NCI-H2171 treated with DMSO at 0.1 percent for 48 hours (cell line): Measurements from ENCODE around the gene DIRAS3.
"Not testable (repeated sequence)": the region's sequence is repeated elsewhere in the genome, so short reads cannot be mapped to it uniquely, and the experiment has no call there.

Experiments
- DNase-seq: peaks from one replicate; lab custom pipeline; 2025; lab: John Stamatoyannopoulos, UW

The DIRAS3 gene

DNA sequence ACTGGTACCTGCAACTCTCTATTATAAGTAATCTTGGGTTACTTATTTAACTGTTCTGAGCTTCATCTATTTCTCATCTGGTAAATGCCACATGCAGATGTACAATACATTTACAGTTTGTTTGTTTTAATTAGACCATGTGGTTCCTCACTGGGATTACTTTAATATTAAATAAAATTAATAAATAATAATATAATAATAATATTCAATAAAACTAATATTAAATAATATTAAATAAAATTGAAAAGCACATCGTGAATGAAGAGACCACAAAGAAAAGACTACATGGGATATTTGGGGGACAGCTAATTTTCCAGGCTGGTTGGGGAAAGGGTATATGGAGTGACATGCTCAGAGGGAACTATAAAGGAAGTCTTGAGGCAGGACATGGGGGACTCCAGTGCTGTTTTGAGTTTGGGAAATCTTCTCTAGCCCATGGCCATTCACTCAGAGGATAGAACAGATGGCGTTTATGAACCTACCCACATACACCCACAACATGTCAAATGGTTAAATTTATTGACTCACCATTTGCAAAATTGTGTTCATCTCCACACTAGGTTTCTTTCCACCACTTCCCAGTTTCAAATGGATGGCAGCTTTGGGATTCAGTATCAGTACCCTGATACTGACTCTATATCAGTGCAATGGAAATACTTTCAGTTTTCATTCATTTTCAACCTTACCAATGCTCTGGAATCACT lies 25.6 kb downstream of the DIRAS3 start:
- DNase-seq = peak; percentile 12

DNA sequence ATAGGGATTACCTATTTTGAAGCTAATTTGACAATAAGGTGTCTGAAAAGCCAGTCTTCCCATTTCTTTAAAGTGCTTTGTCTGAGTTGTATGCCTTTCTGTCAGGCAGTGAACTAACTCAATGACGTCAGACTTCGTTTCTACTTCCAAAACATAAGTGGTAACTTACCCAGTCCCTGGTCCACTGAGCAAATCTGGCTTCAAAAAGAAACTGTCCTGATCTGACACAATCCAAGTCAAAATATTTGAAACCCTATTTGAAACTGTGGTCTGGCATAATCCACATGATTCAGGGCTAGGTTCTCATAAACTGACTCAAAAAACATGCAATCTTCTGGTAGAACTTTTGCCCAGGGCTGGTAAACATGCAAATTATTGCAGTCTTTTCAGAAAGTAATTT lies 34.0 kb downstream of the DIRAS3 start:
- no peak for DNase-seq

DNA sequence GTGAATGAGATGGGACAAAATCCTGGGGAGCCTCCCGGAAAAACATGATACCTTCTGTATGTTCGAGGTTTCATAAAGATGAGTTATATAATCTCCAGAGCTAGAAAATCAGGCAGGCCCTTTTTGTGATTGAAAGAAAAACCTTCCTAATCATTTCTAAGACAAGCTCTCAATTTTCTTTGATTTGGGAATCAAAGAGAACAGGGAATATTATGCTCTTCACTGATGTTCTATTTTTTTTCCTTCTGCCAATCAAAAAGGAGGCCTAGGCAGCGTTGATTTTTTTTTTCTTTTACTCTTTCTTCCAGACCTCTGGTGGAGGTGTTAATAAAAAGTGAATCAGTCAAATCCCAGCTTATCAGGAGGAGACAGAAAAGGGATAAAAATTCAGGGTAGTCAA lies 34.5 kb downstream of the DIRAS3 start:
- DNase-seq = no peak

DNA sequence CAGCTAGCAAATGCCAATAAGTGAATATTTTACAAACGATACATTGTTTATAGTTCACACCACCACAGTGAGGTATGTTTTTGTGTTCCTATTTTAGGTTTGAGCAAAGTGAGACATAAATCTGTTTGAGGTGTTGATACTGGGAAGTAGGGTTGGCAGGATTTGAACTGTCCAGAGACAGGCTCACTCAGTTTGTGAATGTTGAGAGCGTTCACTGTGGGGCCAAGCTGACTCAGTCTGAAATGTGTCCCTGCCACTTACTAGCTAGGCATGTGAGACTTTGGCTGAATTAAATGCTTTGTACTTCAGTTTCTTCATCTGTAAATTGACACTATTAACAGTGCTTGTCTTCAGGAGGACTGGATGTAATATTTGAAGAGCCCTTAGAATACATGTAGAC lies 35.1 kb downstream of the DIRAS3 start:
- no peak for DNase-seq

DNA sequence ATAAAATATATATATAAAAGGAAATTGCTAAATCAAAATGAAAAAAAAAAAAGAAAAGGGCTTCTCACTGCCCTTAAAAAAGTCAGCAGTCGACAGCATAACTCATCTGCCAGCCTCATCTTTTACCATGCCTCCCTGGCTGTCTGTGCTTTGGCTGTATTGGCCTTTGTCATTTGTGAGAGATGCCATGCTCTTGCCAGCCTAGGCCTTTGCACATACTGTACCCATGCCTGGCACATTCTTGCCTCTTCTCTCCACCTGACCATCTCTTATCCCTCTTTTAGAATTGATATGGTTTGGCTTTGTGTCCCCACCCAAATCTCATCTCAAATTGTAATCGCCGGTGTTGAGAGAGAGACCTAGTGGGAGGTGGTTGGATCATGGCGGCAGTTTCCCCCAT lies 37.1 kb downstream of the DIRAS3 start:
- no peak for DNase-seq

DNA sequence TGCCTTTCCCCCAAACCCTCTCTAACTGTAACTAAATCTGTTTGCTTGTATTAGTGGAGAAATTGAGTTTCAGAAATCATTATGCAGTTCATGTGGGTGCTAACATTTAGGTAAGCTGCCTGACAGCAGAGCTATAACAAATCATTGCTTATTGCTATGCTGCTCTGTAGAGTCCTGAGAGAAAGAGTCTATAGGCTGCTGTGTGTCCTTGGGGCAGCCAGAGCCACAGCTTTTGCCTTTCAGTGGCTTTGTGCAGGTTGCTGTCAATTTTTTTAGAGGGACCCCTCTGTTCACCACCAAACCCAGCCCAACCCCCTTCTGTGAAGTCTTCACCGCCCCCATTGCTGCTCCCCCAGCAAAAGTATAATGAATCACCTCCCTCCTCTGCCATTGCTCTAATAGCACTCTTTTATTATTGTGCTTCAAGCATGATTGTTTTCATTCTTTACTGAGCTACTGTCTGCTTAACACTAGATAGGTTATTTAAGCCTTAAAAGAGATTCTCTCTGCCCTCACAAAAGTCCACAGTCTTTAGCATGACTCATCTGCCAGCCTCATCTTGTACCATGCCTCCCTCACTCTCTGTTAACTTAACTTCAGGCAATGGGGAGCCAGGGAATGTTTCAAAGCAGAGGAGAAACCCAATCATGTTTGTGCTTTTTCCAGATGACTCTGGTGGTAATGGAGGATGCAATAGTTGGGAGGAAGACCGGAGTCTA lies 38.6 kb downstream of the DIRAS3 start:
- no peak for DNase-seq

DNA sequence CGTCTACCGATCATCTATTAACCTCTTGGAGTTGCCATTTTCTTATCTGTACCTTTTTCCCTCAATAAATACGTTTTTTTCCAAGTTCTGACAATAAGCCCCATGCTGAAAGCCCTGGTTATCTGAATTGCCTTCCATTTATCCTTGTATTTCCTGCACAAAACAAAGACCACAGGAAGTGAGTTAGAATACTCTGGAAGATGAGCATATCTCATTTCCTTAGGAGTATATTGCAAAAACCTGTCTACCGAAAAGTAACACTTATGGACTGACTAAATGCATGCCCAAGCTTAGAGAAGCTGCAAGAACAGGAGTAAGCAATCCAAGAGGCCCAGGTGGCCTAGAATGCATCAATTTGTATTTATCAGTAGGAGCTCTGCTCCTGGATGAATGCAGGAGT lies 39.9 kb downstream of the DIRAS3 start:
- no peak for DNase-seq

DNA sequence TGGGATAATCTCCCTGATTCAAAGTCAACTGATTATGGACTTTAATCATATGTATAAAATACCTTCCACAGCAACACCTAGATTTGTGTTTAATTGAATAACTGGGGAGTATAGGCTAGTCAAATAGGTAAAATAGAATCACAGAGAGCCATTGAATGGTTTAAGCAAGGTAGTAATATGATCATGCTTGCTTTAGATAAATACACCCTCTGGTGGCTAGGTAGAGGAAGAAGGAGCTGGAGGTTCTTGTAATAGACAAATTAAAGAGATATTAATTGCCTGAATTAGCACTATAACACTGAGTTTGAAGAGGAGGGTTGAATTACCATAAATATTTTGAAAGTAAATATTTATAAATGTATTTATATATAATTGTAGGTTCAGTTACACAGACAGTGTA lies 40.3 kb downstream of the DIRAS3 start:
- peak; percentile 62 for DNase-seq

DNA sequence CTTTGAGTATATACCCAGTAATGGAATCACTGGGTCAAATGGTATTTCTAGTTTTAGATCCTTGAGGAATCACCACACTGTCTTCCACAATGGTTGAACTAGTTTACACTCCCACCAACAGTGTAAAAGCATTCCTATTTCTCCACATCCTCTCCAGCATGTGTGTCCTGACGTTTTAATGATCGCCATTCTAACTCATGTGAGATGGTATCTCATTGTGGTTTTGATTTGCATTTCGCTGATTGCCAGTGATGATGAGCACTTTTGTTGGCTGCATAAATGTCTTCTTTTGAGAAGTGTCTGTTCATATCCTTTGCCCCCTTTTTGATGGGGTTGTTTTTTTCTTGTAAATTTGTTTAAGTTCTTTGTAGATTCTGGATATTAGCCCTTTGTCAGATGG lies 46.8 kb downstream of the DIRAS3 start:
- DNase-seq = not testable (repeated sequence)

DNA sequence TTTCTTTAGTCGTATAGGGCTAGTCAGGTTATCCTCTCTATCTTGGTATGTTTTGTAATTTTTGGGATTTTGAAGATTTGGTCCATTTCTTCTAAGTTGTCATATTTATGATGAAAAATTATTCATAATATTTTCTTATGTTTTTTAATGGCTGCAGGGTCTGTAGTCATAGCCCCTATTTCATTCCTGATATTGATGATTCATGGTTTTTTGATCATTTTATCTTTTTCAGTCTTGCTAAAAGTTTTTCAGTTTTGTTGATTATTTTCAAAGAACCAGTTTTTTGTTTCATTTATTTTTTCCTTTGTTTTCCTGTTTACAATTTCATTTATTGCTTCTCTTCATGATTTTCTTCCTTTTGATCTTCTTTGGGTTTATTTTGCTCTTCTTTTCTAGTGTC lies 50.2 kb downstream of the DIRAS3 start:
- no peak for DNase-seq

DNA sequence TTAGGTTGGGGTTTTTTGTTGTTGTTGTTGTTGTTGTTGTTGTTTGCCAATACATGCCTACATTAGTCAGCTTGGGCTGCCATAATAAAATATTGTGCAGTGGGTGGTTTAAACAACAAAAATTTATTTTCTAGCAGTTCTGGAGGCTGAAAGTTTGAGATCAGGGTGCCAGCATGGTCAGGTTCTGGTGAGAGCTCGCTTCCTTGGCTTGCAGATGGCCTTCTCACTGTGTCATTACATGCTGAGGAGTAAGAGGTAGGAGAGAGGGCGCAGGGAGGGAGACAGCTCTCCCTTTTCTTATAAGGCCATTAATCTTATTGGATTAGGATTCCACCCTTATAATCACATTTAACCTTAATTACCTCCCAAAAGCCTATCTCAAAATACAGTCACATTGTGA lies 52.7 kb downstream of the DIRAS3 start:
- DNase-seq = no peak
